Panc1 (cell line): ENCODE data around the gene SCYGR4. TPM values are rescaled to one million over a fixed set of nuclear protein-coding genes. Genes with fewer than 3 reads are reported as not detected.

Experiments used
- ATAC-seq: fragments of 200-7000 bp; cut with Tn5 transposase; 2 replicates; pipeline ENCODE4 v1.9.1; 2020; ENCODE audit warnings: mild to moderate bottlenecking, moderate library complexity
- BruUV-seq: library from RNA; stranded (reverse); fragments of 400-500 nt; replicated peaks from 2 replicates; lab custom pipeline; 2021; lab: Mats Ljungman, UMichigan
- CTCF ChIA-PET: fragments of 300-600 bp; sonication (Branson Sonifier 250); formaldehyde crosslinking; loops from one replicate; lab custom pipeline; 2022; ENCODE audit warnings: antibody characterized with exemption; lab: Charles Lee
- POLR2A ChIA-PET: fragments of 300-600 bp; sonication (Branson Sonifier 250); formaldehyde crosslinking; loops from one replicate; lab custom pipeline; 2022; ENCODE audit warnings: antibody characterized with exemption; lab: Charles Lee
- DNase-seq: peaks from one replicate; pipeline ENCODE4 v3.0.0-alpha.2; 2010; ENCODE audit warnings: low read depth, low spot score
- H3K27ac ChIP-seq: 2 replicates; pipeline ENCODE4 v1.5.1; 2011; ENCODE audit warnings: mild to moderate bottlenecking, low read length, inconsistent platforms
- H3K27me3 ChIP-seq: fragments of 200-500 bp; sonication (Bioruptor generic); 2 replicates; pipeline ENCODE4 v1.6.0; 2014; ENCODE audit warnings: low read length, inconsistent platforms; ENCODE audit not compliant: control insufficient read depth, insufficient read depth
- H3K36me3 ChIP-seq: fragments of 200-500 bp; sonication (Bioruptor generic); 2 replicates; pipeline ENCODE4 v1.5.1; 2014; ENCODE audit warnings: inconsistent platforms, mild to moderate bottlenecking, low read length, moderate library complexity; ENCODE audit not compliant: control insufficient read depth, insufficient read depth
- H3K4me1 ChIP-seq: 2 replicates; pipeline ENCODE4 v1.5.1; 2011; ENCODE audit warnings: inconsistent platforms, mild to moderate bottlenecking, low read length, moderate library complexity; ENCODE audit not compliant: control insufficient read depth, insufficient read depth
- H3K4me3 ChIP-seq, 2 experiments: 2 replicates each; pipeline ENCODE4 v1.5.1; 2011 to 2012; ENCODE audit warnings: low read depth in 2 of 2, low read length in 2 of 2, mild to moderate bottlenecking in 2 of 2, inconsistent platforms in 1 of 2, moderate library complexity in 1 of 2
- H3K9me3 ChIP-seq: fragments of 200-500 bp; sonication (Bioruptor generic); 2 replicates; pipeline ENCODE4 v1.5.1; 2014; ENCODE audit warnings: low read depth, mild to moderate bottlenecking, inconsistent platforms, low read length, moderate library complexity; ENCODE audit not compliant: control insufficient read depth, insufficient read depth
- CTCF ChIP-seq: fragments of 450-650 bp; IDR thresholded peaks from 2 replicates; pipeline ENCODE4 v1.5.1; 2017; ENCODE audit warnings: mild to moderate bottlenecking
- POLR2AphosphoS5 ChIP-seq: IDR thresholded peaks from 2 replicates; pipeline ENCODE4 v1.6.1; 2012; ENCODE audit warnings: mild to moderate bottlenecking, low read depth, low read length, moderate library complexity
- REST ChIP-seq, 2 experiments: IDR thresholded peaks; 2 replicates each; pipeline ENCODE4 v1.6.1; 2011 to 2012; ENCODE audit warnings: low read depth in 2 of 2, control low read depth in 1 of 2, low read length in 1 of 2, mild to moderate bottlenecking in 1 of 2, moderate library complexity in 1 of 2; ENCODE audit not compliant: insufficient read depth in 1 of 2
- SIN3A ChIP-seq: IDR thresholded peaks from 2 replicates; pipeline ENCODE4 v1.6.1; 2012; ENCODE audit warnings: low read depth, mild to moderate bottlenecking, low read length, moderate library complexity, borderline replicate concordance; ENCODE audit not compliant: insufficient read depth
- TCF7L2 ChIP-seq: IDR thresholded peaks from 2 replicates; pipeline ENCODE4 v1.6.1; 2011; ENCODE audit warnings: mild to moderate bottlenecking, low read depth, low read length, inconsistent platforms
- in situ Hi-C: cut with HindIII; loops from 2 replicates; pipeline ENCODE4 v1.10.0; 2016; ENCODE audit warnings: low sequenced_read_pairs, low pct_unique_long_range_greater_than_20kb
- intact Hi-C: fragments of 100-400 bp; cut with micrococcal nuclease; formaldehyde crosslinking; loops from one replicate; pipeline ENCODE4 v1.10.0; 2022; ENCODE audit not compliant: unreplicated experiment
- total RNA-seq: library from RNA; stranded (reverse); gene quantifications from one replicate; pipeline ENCODE4 v1.2.1, GENCODE V29; 2021; ENCODE audit not compliant: unreplicated experiment

The SCYGR4 gene
- total RNA-seq, 1 experiment from 2014 or later, result not detected

GRCh38 chr2:227629435-227629834 lies 12.1 kb downstream of the SCYGR4 start:
- no peaks in the 10 kb centered on the region for H3K4me1 ChIP-seq
- no peak for TF ChIP-seq TCF7L2
- no peak for TF ChIP-seq SIN3A
- TF ChIP-seq REST (IDR thresholded peaks at IDR 0.05; ENCODE audit: insufficient read depth in 1 of 2, low read depth in 2 of 2, low read length in 1 of 2), result no peak
- no peak for TF ChIP-seq CTCF
- no peaks in the 10 kb centered on the region for H3K9me3 ChIP-seq
- H3K36me3 ChIP-seq, result no peaks in the 10 kb centered on the region
- ChIA-PET CTCF (no interaction called here), POLR2A (no interaction called here)
- no peak overlapping the region for H3K4me3 ChIP-seq
- H3K27ac ChIP-seq, result no peak overlapping the region
- in situ Hi-C loops (no loop called here), intact Hi-C loops (no loop called here)
- DNase-seq (no peak), ATAC-seq (no peak)
- no TSS peak for BruUV-seq
- H3K27me3 ChIP-seq, result peaks cover 11% of the 10 kb centered on the region

- Histone ChIP-seq H3K27me3 (peaks cover 11% of the 10 kb centered on the region), H3K9me3 (no peaks in the 10 kb centered on the region), H3K27ac (no peak overlapping the region), H3K36me3 (no peaks in the 10 kb centered on the region), H3K4me1 (no peaks in the 10 kb centered on the region), H3K4me3 (no peak overlapping the region)
- DNase-seq (no peak), ATAC-seq (no peak)
- BruUV-seq, result no TSS peak
- in situ Hi-C loops (no loop called here), intact Hi-C loops (no loop called here)
- TF ChIP-seq SIN3A (no peak), CTCF (no peak), POLR2AphosphoS5 (no peak), REST (IDR thresholded peaks at IDR 0.05; ENCODE audit: insufficient read depth in 1 of 2, low read depth in 2 of 2, low read length in 1 of 2) (no peak), TCF7L2 (no peak)
- POLR2A ChIA-PET, result no interaction called here
- CTCF ChIA-PET, result no interaction called here
Observed at GRCh38 chr2:227630322-227630721, 13.0 kb downstream of the SCYGR4 start.
